NCI-H774 (cell line): ENCODE measurements around the gene NCBP1.

ENCODE experiments used
- DNase-seq: peaks from one replicate; lab custom pipeline; 2025; lab: John Stamatoyannopoulos, UW

The NCBP1 gene

DNA sequence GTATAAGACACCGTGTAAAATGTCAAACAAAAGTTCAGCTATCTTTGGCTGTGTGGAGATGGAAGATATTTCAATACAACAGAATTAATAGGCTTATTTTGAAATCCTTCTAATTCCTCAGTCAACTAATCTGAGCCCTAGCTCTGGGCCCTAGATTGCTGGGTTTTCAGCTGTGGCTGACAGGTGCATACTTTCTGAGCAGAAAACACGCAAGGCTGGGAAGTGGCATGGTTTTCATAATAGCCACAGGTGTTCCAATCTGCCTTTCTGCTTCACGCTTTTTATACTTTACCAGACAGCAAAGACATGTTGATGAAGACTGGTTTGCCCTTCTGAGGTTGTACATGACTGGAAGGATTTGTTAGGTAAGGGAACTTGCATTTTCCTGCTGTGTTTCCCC, 84.2 kb downstream of the NCBP1 start:
- DNase-seq, result no peak

DNA sequence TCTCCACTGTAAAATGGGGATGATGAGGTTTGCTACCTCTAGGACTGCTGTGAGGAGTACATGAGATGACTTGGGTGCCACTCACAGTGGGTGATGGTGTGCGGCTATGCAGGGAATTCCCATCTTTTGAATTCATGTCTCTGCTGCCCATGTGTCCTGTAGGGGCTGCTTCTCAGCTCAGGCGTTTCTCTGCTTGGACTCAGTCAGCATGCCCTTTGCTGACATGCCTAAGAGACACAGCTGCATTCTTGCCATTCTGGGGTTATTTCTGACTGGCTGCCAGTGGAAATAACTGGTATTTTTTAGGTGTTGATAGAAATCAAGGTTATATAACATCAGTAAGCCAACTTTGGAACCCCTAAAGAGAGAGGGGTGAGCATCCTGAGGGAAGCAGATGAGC, 87.8 kb downstream of the NCBP1 start:
- no peak for DNase-seq

DNA sequence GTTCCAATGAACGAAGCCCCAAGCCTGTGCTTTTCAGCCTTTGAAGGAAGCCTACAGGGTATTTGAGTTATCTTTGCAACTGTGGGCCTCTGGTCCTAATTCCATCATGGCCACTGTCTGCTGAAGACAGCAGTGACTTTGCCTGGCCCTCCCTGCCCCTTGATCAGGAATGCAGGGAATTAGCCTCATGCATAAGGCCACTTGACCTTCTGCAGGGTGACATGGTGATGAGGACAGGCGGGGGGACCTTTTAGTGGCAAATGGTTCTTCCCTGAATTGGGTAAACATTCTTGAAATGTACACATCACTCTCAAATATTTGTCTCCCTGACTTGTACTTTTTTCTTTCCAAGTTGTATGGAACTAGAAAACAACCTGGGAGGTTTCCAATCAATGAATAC, 88.7 kb downstream of the NCBP1 start:
- no peak for DNase-seq
